Activated T-cell treated with anti-CD3 and anti-CD28 coated beads, Interleukin-2, amount 50 U/mL, for 4 hours (primary cell): Measurements from ENCODE around the gene KCNH3. TPM values are rescaled to one million over a fixed set of nuclear protein-coding genes. Genes with fewer than 3 reads are reported as not detected.
"Not testable (repeated sequence)": the region's sequence is repeated elsewhere in the genome, so short reads cannot be mapped to it uniquely, and the experiment has no call there.

ENCODE experiments used
- ATAC-seq, 2 donors: fragments of 200-7000 bp; cut with Tn5 transposase; one replicate each; pipeline ENCODE4 v1.10.0; 2021
- DNase-seq: peaks from one replicate; pipeline ENCODE4 v3.0.0-alpha.2; 2020
- H3K27me3 Mint-ChIP-seq: one replicate; pipeline ENCODE4 v1.8.0; 2021; ENCODE audit warnings: low read depth, mixed read lengths
- H3K36me3 Mint-ChIP-seq: one replicate; pipeline ENCODE4 v1.8.0; 2022; ENCODE audit warnings: mixed read lengths; ENCODE audit not compliant: insufficient read depth
- H3K4me1 Mint-ChIP-seq: one replicate; pipeline ENCODE4 v1.8.0; 2021; ENCODE audit warnings: low read depth, mixed read lengths
- H3K4me3 Mint-ChIP-seq: one replicate; pipeline ENCODE4 v1.8.0; 2021; ENCODE audit warnings: mild to moderate bottlenecking, moderate library complexity, mixed read lengths
- H3K9me3 Mint-ChIP-seq: one replicate; pipeline ENCODE4 v1.8.0; 2021; ENCODE audit warnings: mixed read lengths
- total RNA-seq, 3 donors: library from RNA; stranded (reverse); gene quantifications; one replicate each; pipeline ENCODE4 v1.2.1, GENCODE V29; 2021

Gene KCNH3, protein sequence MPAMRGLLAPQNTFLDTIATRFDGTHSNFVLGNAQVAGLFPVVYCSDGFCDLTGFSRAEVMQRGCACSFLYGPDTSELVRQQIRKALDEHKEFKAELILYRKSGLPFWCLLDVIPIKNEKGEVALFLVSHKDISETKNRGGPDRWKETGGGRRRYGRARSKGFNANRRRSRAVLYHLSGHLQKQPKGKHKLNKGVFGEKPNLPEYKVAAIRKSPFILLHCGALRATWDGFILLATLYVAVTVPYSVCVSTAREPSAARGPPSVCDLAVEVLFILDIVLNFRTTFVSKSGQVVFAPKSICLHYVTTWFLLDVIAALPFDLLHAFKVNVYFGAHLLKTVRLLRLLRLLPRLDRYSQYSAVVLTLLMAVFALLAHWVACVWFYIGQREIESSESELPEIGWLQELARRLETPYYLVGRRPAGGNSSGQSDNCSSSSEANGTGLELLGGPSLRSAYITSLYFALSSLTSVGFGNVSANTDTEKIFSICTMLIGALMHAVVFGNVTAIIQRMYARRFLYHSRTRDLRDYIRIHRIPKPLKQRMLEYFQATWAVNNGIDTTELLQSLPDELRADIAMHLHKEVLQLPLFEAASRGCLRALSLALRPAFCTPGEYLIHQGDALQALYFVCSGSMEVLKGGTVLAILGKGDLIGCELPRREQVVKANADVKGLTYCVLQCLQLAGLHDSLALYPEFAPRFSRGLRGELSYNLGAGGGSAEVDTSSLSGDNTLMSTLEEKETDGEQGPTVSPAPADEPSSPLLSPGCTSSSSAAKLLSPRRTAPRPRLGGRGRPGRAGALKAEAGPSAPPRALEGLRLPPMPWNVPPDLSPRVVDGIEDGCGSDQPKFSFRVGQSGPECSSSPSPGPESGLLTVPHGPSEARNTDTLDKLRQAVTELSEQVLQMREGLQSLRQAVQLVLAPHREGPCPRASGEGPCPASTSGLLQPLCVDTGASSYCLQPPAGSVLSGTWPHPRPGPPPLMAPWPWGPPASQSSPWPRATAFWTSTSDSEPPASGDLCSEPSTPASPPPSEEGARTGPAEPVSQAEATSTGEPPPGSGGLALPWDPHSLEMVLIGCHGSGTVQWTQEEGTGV
- total RNA-seq, result 1 to 10 TPM; 1.6 to 4.0 (median 3.3) TPM

DNA sequence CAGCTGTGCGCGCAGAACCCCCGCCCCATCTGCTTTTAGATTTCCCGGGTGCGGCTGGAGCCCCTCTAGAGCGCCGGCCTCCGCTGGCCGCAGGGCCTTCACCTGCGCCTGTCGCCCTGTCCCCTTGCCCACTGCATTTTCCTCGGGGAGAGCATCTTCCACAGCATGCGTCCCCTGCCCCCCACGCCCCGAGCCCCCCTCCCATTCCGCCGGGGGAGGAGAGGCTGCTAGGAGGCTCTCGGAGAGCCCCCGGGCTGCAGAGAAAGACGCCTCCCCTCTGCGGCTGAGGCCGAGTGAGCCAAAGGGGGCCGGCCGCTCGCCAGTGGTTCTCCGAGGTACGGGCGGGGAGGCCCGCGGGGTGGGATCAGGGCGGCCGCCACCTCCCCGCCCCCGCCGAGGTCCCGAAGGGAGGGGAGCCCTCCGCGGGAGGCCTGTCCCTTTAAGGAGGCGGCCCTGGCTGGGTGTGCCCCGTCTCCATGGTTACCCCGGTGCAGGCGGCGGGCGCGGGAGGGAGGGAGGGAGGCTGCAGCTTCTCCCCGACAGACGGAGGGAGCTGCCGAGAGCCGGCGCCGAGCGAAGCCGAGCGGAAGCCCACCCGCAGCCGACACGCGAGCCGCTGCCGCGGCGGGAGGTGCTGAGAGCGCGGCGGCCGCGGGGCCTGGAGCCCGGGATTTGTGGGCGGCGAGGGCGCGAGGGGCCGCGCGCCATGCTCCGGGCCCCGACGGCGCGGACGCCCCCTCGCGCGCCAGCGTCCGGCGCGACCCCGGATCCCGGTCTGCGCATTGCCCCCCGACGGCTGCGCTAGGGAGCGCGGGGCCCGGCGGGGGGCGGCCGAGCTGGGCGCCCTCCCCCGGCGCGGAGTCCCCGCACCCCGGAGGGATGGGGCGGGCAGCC lies at the start of gene KCNH3:
KCNH3 (plus strand) TSS at position 521 of the 894 bp plus-strand sequence. CDS start 387 bp downstream, outside the sequence.
- Mint-ChIP-seq H3K4me3 (peak within 1 kb of the TSS; percentile 70), H3K36me3 (no peaks in the 10 kb centered on the region), H3K4me1 (peaks cover 15% of the 10 kb centered on the region), H3K9me3 (no peaks in the 10 kb centered on the region), H3K27me3 (peaks cover 7% of the 10 kb centered on the region)
- peak; percentile 91 to 92 for ATAC-seq
- peak; percentile 84 for DNase-seq

DNA sequence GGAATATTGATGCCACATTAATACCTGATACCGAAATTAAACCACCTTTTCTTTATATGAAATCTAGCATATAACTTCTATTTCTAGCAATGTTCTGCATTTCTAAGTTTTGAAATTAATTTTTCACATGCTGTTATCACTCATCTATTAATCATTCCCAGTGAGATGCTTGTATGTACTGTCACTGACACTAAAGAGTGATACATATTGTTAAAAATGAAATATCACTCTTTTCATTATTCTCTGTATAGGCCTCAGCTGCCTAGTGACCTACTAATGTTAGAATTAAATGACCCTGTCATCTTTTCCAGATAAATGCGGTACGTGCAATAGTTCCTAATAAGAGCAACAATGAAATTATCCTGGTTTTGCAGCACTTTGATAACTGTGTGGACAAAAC lies 49.7 kb upstream of the KCNH3 start:
- no peaks in the 10 kb centered on the region for H3K9me3 Mint-ChIP-seq
- ATAC-seq (no peak), DNase-seq (no peak)
- no peak overlapping the region for H3K4me3 Mint-ChIP-seq
- no peaks in the 10 kb centered on the region for H3K4me1 Mint-ChIP-seq
- H3K36me3 Mint-ChIP-seq, result peaks cover 3% of the 10 kb centered on the region
- H3K27me3 Mint-ChIP-seq, result no peaks in the 10 kb centered on the region

DNA sequence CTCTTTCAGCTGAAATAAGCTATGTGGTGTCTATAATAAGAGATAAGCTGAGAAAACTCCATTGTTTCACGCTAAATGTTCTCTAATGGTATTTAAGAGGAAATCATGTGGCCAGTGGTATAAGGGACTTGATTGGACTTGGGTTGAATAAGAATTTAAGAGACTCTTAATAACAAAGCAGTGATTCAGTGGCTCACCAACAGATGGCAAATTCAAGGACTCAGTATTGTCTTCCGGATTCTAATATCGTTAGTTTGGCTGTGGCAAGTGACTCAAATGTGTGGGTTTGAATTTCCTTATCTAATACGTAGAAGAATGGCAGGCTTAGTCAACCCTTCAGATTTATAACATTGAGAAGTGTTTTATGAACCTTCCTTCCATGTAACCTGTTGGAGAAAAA lies 49.1 kb upstream of the KCNH3 start:
- no peaks in the 10 kb centered on the region for H3K27me3 Mint-ChIP-seq
- ATAC-seq (no peak), DNase-seq (no peak)
- H3K36me3 Mint-ChIP-seq, result peaks cover 5% of the 10 kb centered on the region
- no peaks in the 10 kb centered on the region for H3K4me1 Mint-ChIP-seq
- H3K4me3 Mint-ChIP-seq, result no peak overlapping the region
- H3K9me3 Mint-ChIP-seq, result no peaks in the 10 kb centered on the region

DNA sequence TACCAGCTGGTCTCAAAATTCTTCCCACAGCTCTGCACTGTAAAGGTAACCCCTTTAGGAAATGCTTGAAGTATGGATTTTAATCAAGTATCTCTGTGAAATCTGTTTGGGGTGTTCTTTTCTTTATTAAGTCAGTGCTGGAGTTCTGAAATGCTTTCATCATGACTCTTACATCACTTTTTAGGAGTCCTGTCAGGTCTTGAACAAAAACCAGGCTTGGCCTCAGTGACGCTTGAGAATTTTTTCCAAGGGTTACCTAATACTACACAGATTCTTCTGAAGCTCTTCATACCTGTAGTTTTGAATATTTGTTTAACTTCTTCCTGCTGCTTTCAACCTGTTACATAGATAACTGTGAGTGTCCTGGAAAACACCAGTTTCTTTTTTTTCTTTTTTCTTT lies 47.0 kb upstream of the KCNH3 start:
- Mint-ChIP-seq H3K9me3 (no peaks in the 10 kb centered on the region), H3K4me3 (no peak overlapping the region), H3K36me3 (peaks cover 10% of the 10 kb centered on the region), H3K4me1 (no peaks in the 10 kb centered on the region), H3K27me3 (no peaks in the 10 kb centered on the region)
- ATAC-seq (no peak), DNase-seq (no peak)

DNA sequence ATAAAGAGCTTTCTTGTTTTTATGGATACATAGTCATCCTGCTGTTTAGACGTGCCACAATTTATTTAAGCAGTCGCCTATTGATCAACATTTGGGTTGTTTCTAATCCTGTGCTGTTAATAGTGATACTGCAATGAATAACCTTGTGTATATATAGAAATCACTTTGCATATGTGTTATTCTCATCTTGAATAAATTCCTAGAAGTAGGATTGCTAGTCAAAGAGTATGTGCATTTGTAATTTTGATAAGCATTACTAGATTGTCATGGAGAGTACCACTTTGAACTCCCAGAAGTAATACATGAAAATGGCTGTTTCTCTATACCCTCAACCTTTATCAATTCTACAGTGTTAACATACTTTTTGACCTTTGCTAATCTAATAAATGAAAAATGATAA lies 44.9 kb upstream of the KCNH3 start:
- ATAC-seq (no peak), DNase-seq (no peak)
- Mint-ChIP-seq H3K9me3 (no peaks in the 10 kb centered on the region), H3K4me3 (no peak overlapping the region), H3K27me3 (no peaks in the 10 kb centered on the region), H3K4me1 (no peaks in the 10 kb centered on the region), H3K36me3 (peaks cover 10% of the 10 kb centered on the region)

DNA sequence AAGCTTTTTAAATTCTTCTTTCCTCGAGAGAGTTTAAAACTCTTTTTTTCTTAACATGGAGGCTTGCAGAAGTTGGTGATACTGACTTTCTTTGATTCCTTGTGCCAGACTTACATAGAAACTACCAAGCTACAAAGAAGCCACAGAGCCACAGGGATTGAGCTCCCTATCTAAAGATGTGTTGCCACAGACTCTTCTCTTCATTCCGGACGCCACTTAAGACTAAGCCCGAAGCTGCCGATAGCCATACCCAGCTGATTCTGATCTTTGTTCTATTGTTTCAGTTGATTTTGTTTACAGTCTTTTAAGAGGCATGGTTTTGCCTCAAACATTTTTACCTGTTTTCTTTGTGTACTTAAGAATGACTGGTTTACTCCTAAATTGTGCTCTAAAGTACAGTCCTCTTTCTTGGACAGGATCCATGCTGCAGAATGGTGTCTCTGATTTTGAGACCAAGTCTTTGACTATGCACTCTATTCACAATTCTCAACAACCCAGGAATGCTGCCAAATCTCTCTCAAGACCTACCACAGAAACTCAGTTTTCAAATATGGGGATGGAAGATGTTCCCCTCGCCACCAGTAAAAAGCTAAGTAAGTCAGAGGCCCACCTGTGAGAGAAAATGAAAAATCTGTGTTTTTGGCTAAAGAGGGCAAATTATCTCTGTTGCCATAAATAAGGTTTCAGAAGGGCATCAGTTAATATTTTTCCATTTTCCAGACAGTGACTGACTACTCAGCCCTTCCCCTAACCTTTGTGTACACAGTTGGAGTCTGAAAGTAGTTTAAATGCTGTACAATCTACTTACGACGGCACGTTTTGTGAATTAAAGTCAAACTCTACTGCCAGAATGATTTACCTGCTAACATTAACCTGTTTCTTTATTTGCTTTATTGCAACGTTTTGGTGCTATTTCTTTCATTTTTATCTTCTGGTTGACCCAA lies 42.1 kb upstream of the KCNH3 start:
- DNase-seq, result no peak
- Mint-ChIP-seq H3K4me3 (no peak overlapping the region), H3K27me3 (no peaks in the 10 kb centered on the region), H3K9me3 (no peaks in the 10 kb centered on the region), H3K36me3 (peaks cover 14% of the 10 kb centered on the region), H3K4me1 (no peaks in the 10 kb centered on the region)
- ATAC-seq, result no peak

DNA sequence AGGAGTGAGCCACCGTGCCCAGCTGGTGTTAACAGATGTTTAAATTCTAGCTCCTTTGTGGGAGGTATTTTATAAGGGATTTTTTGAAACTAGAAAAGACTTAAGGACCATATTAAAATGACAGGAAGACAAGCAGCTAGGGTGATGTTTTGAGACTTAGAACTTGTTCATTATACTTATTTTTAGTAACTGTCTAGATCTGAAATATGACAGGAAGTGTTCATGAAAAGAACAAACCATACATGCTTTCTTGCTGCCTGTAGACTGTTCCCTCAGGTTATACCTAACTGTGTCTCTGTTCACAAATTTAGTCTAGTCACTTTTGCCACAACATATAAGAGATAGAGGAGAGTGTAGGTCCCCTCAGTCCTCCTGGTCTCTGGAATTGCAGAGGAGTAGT lies 36.9 kb upstream of the KCNH3 start:
- Mint-ChIP-seq H3K36me3 (peaks cover 7% of the 10 kb centered on the region), H3K9me3 (no peaks in the 10 kb centered on the region), H3K4me1 (peaks cover 6% of the 10 kb centered on the region), H3K27me3 (no peaks in the 10 kb centered on the region), H3K4me3 (no peak overlapping the region)
- no peak for ATAC-seq
- no peak for DNase-seq

DNA sequence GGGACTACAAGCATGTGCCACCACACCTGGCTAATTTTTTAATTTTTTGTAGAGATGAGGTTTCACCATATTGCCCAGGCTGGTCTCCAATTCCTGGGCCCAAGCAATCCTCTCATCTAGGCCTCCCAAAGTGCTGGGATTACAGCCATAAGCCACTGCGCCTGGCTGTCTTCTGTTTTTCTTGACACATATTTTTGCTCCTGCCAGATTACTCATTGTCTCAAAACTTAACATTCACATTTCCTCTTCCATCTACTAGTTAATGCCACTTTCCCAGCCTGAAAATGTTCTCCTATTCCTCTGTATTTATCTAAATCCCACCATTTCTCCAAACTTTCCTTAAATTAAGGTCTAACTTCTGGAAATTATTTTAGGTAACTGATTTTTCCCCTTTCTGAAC lies 36.2 kb upstream of the KCNH3 start:
- H3K9me3 Mint-ChIP-seq, result no peaks in the 10 kb centered on the region
- peaks cover 7% of the 10 kb centered on the region for H3K36me3 Mint-ChIP-seq
- H3K27me3 Mint-ChIP-seq, result no peaks in the 10 kb centered on the region
- H3K4me3 Mint-ChIP-seq, result no peak overlapping the region
- ATAC-seq, result no peak
- no peak for DNase-seq
- peaks cover 6% of the 10 kb centered on the region for H3K4me1 Mint-ChIP-seq

DNA sequence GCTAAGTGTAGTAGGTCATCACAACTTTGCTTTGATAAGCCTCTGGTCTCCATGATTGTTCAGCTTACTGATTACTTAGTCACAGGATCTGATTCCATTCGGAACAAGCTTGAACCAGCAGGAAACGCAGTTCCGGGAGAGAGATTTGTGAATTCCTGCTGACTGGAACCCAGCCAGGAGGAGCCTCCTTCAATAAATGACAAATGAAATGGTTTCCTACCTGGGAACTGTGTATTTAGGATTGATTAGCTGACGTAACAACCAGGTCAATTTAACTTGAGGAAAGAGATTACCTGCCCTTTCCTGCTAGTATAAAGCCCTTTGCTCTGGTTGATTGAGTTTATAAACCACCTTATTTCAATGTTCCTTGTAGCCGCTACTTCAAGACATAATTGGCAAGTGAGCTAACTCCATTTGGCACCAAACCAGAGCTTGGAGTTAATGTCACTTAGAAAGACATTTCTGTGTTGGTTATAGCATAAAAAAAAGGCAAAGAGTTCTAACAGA lies 35.1 kb upstream of the KCNH3 start:
- Mint-ChIP-seq H3K36me3 (peaks cover 7% of the 10 kb centered on the region), H3K4me3 (no peak overlapping the region), H3K27me3 (no peaks in the 10 kb centered on the region), H3K4me1 (peaks cover 6% of the 10 kb centered on the region), H3K9me3 (no peaks in the 10 kb centered on the region)
- no peak for ATAC-seq
- DNase-seq, result no peak

DNA sequence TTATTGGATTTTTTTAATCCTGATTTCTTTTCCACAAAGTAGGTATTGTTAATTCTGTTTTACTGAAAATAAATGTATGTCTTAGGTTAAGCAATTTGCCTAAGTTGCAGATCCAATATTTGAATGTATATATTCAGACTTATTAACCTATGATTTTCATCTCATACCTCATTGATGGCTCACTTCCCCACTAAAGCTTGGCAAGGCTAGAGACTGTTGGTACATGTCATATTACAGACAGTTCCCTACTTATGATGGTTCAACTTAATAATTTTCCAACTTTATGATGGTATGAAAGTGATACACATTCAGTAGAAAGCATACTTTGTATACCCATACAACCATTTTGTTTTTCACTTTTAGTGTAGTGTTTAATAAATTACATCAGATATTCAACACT lies 33.2 kb upstream of the KCNH3 start:
- no peak overlapping the region for H3K4me3 Mint-ChIP-seq
- DNase-seq, result no peak
- H3K4me1 Mint-ChIP-seq, result peaks cover 6% of the 10 kb centered on the region
- peaks cover 3% of the 10 kb centered on the region for H3K36me3 Mint-ChIP-seq
- H3K9me3 Mint-ChIP-seq, result no peaks in the 10 kb centered on the region
- ATAC-seq, result no peak
- no peaks in the 10 kb centered on the region for H3K27me3 Mint-ChIP-seq

DNA sequence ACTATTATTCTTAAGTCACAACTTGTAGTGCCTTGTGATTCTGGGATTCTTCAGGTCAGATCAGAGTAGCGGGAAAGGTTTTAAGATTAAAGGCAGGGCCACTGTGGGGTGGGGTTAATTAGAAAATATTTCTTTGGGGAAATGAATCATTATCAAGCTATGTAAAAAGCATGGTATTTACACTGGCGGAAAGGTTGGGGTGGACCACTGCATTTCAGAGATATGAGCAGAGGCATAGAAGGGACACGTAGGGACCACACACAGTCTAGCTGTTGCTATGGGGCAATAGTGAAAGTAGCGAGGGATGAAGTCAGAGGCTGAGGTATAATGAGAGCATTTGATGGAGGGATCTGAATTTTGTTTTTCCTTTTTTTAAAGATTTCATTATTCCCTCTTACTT lies 31.7 kb upstream of the KCNH3 start:
- no peak for ATAC-seq
- H3K27me3 Mint-ChIP-seq, result no peaks in the 10 kb centered on the region
- DNase-seq, result no peak
- H3K4me1 Mint-ChIP-seq, result peaks cover 3% of the 10 kb centered on the region
- H3K36me3 Mint-ChIP-seq, result peaks cover 3% of the 10 kb centered on the region
- H3K9me3 Mint-ChIP-seq, result no peaks in the 10 kb centered on the region
- no peak overlapping the region for H3K4me3 Mint-ChIP-seq

DNA sequence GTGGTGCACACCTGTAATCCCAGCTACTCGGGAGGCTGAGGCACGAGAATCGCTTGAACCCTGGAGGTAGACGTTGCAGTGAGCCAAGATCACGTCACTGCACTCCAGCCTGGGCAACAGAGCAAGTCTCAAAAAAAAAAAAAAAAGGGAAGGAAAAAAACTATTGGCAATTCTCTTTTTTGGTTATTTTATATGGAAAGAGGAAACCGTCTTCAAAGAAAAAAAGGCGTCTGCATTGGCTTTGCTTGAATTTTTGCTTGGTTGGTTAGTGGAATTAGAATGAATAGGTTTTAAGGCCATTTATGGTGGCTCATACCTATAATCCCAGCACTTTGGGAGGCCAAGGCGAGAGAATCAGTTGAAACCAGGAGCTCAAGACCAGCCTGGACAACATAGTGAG lies 29.1 kb upstream of the KCNH3 start:
- not testable (repeated sequence) for H3K27me3 Mint-ChIP-seq, DNase-seq, H3K9me3 Mint-ChIP-seq, H3K36me3 Mint-ChIP-seq, H3K4me3 Mint-ChIP-seq, ATAC-seq, H3K4me1 Mint-ChIP-seq

DNA sequence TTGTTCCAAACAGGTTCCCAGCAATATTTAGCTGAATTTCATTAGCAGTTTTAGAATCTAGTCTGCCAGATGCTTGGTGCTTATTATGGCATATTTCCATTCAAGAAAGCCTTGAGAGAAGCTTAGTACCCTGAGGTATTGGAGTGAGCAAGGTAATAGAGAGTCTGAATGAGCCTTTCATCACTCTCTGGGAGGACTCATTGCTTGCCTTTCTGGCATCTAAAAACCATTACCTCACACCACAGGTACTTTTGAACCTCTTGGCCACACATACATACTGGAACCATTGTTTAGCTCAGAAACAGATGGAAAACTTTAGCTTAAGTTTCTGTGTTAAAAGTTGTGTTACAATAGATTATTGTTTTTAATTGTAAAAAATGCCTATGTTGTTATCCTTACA lies 27.4 kb upstream of the KCNH3 start:
- Mint-ChIP-seq H3K4me3 (no peak overlapping the region), H3K9me3 (no peaks in the 10 kb centered on the region), H3K27me3 (no peaks in the 10 kb centered on the region), H3K36me3 (no peaks in the 10 kb centered on the region), H3K4me1 (no peaks in the 10 kb centered on the region)
- DNase-seq, result no peak
- no peak for ATAC-seq
